HG03469 (cell line): ENCODE measurements around the gene CPXM2.

Experiments
- ATAC-seq: cut with Tn5 transposase; IDR thresholded peaks from one replicate; pipeline ENCODE4 v1.9.1; 2021; ENCODE audit warnings: mild to moderate bottlenecking, moderate library complexity, moderate number of reproducible peaks; ENCODE audit not compliant: unreplicated experiment

CPXM2 gene

GRCh38 chr10:123852411-123852951 is 39.1 kb downstream of the CPXM2 start:
- ATAC-seq, result no peak

GRCh38 chr10:123848564-123849457 is 42.8 kb downstream of the CPXM2 start:
- peak; percentile 63 for ATAC-seq

GRCh38 chr10:123847686-123848432 is 43.7 kb downstream of the CPXM2 start:
- ATAC-seq, result no peak

- no peak for ATAC-seq
Observed at GRCh38 chr10:123843835-123844234, 47.8 kb downstream of the CPXM2 start.

GRCh38 chr10:123842692-123843385 is 48.8 kb downstream of the CPXM2 start:
- ATAC-seq, result no peak

GRCh38 chr10:123841560-123841959 is 50.0 kb downstream of the CPXM2 start:
- no peak for ATAC-seq

GRCh38 chr10:123841115-123841514 is 50.5 kb downstream of the CPXM2 start:
- no peak for ATAC-seq

- no peak for ATAC-seq
Observed at GRCh38 chr10:123840714-123841113, 50.9 kb downstream of the CPXM2 start.

- no peak for ATAC-seq
Observed at GRCh38 chr10:123838596-123839310, 52.9 kb downstream of the CPXM2 start.

GRCh38 chr10:123837756-123838155 is 53.9 kb downstream of the CPXM2 start:
- no peak for ATAC-seq

- no peak for ATAC-seq
Observed at GRCh38 chr10:123836418-123837145, 55.0 kb downstream of the CPXM2 start.

GRCh38 chr10:123835575-123835974 is 56.0 kb downstream of the CPXM2 start:
- peak; percentile 93 for ATAC-seq

- no peak for ATAC-seq
Observed at GRCh38 chr10:123833170-123833850, 58.3 kb downstream of the CPXM2 start.

- ATAC-seq, result no peak
Observed at GRCh38 chr10:123831259-123831658, 60.3 kb downstream of the CPXM2 start.

- ATAC-seq, result no peak
Observed at GRCh38 chr10:123821136-123821535, 70.5 kb downstream of the CPXM2 start.

GRCh38 chr10:123809632-123810031 is 82.0 kb downstream of the CPXM2 start:
- ATAC-seq, result no peak

- no peak for ATAC-seq
Observed at GRCh38 chr10:123808906-123809305, 82.7 kb downstream of the CPXM2 start.

GRCh38 chr10:123808286-123808685 is 83.3 kb downstream of the CPXM2 start:
- ATAC-seq, result no peak

GRCh38 chr10:123807444-123808035 is 84.1 kb downstream of the CPXM2 start:
- ATAC-seq, result no peak
